ENCODE measurements around the gene GIMAP1. TPM values are rescaled to one million over a fixed set of nuclear protein-coding genes. Genes with fewer than 3 reads are reported as not detected.

Gene GIMAP1
- total and polyA plus RNA-seq, 2 of the 8 experiments (the other 6 are each of a cell fraction or from before 2014, with no cell fraction given): not detected

- no peak overlapping the region for H2AK5ac ChIP-seq (ENCODE audit: low read depth, low read length)
- H2BK20ac ChIP-seq (ENCODE audit: low read length): no peak overlapping the region
- H3K27me3 ChIP-seq (replicated peaks in 1 of 4; ENCODE audit: control insufficient read depth in 3 of 4, extremely low read depth in 1 of 4, insufficient read depth in 3 of 4, low read length in 3 of 4): peaks cover 0 to 6% (median 2%) of the 10 kb centered on the region in 4 experiments; a peak in 3 of 7 replicates
- H2AFZ ChIP-seq (ENCODE audit: low read length): no peak overlapping the region
- no peaks in the 10 kb centered on the region for H3K79me2 ChIP-seq (ENCODE audit: control insufficient read depth in 1 of 2, insufficient read depth in 2 of 2, low read length in 2 of 2)
- no peak overlapping the region for H2BK5ac ChIP-seq (ENCODE audit: low read depth, low read length)
- H2BK120ac ChIP-seq (replicated peaks; ENCODE audit: low read depth, low read length): no peak overlapping the region
- FAIRE-seq (no peak), DNase-seq (ENCODE audit: low read depth in 1 of 2, low spot score in 2 of 2) (no peak)
- no peak overlapping the region for H2BK12ac ChIP-seq (ENCODE audit: low read depth, low read length)
- no peak overlapping the region for H3K18ac ChIP-seq (ENCODE audit: extremely low read depth, low read length)
- H3K36me3 ChIP-seq (ENCODE audit: control insufficient read depth in 2 of 4, insufficient read depth in 4 of 4, low read length in 3 of 4): no peaks in the 10 kb centered on the region
- POLR2A ChIA-PET (ENCODE audit: partially characterized antibody): no interaction called here
- H3K14ac ChIP-seq (ENCODE audit: insufficient read length): no peak overlapping the region
- no peak overlapping the region for H4K91ac ChIP-seq (replicated peaks; ENCODE audit: insufficient read length, low read length)
- WGBS, 2 experiments (ENCODE audit: extremely low coverage in 1 of 2, insufficient coverage in 1 of 2, insufficient read length in 1 of 2, insufficient replicate concordance in 2 of 2, low coverage in 1 of 2, low lambda C conversion rate in 2 of 2, missing lambda C conversion rate in 1 of 2): 79% methylated on average over 1 of the region's 1 CpG; no CpG with 5 or more reads in 1 of the 2 experiments
- TF ChIP-seq CTCF (IDR thresholded peaks at IDR 0.05; ENCODE audit: control extremely low read depth in 1 of 3, insufficient read depth in 1 of 3, low read depth in 1 of 3, low read length in 3 of 3) (peak in 1 of 3 experiments; percentile 6; a peak in 1 of 4 replicates), TBP (IDR thresholded peaks at IDR 0.05; ENCODE audit: low read depth, low read length) (no peak), CBX5 (IDR thresholded peaks at IDR 0.05; ENCODE audit: low read depth, low read length) (no peak), ASH2L (IDR thresholded peaks at IDR 0.05; ENCODE audit: low read length) (no peak), RAD21 (IDR thresholded peaks at IDR 0.05 in 1 of 2, conservative IDR thresholded peaks at IDR 0.05 in 1 of 2; ENCODE audit: low read depth in 2 of 2, low read length in 2 of 2) (peak; percentile 33 to 34; a peak in 3 of 4 replicates), E2F6 (IDR thresholded peaks at IDR 0.05) (no peak), TCF12 (IDR thresholded peaks at IDR 0.05; ENCODE audit: low read depth, low read length) (no peak), ZNF274 (IDR thresholded peaks at IDR 0.05; ENCODE audit: borderline replicate concordance, extremely low read depth, low read length) (no peak)
- H3K56ac ChIP-seq (replicated peaks; ENCODE audit: insufficient read length, low read depth, low read length): no peak overlapping the region
- H3K4me3 ChIP-seq (ENCODE audit: extremely low read depth in 1 of 4, insufficient read depth in 2 of 4, low read depth in 3 of 4, low read length in 4 of 4): no peak overlapping the region
- H3K27ac ChIP-seq (ENCODE audit: low read depth, low read length): no peak overlapping the region
- H3K23ac ChIP-seq (ENCODE audit: insufficient read length): no peak overlapping the region
- H4K20me1 ChIP-seq (replicated peaks in 1 of 2; ENCODE audit: control insufficient read depth in 1 of 2, insufficient read depth in 2 of 2, low read length in 2 of 2): no peaks in the 10 kb centered on the region
- no peaks in the 10 kb centered on the region for H3K4me1 ChIP-seq (replicated peaks in 1 of 4; ENCODE audit: control insufficient read depth in 3 of 4, insufficient read depth in 4 of 4, low read length in 3 of 4)
- no peak overlapping the region for H4K5ac ChIP-seq (ENCODE audit: insufficient read length, low read depth, low read length)
- no peak overlapping the region for H4K8ac ChIP-seq (ENCODE audit: extremely low read depth, insufficient read depth, low read length)
- no peak overlapping the region for H3K9ac ChIP-seq (replicated peaks in 1 of 4; ENCODE audit: extremely low read depth in 1 of 4, low read depth in 3 of 4, low read length in 3 of 4)
- no peaks in the 10 kb centered on the region for H3K79me1 ChIP-seq (ENCODE audit: low read depth, low read length)
- no peak overlapping the region for H3K4me2 ChIP-seq (ENCODE audit: insufficient read depth in 1 of 2, low read depth in 2 of 2, low read length in 2 of 2)
- CTCF ChIA-PET (ENCODE audit: partially characterized antibody): interaction anchor here (1.2 kb wide), 1 partner anchor 311 kb away, joined by 3 read pairs; no protein-coding TSS in a partner anchor
- H2BK15ac ChIP-seq (ENCODE audit: low read length): no peak overlapping the region
- H3K9me3 ChIP-seq (ENCODE audit: insufficient read depth in 2 of 2, low read depth in 1 of 2, low read length in 1 of 2): no peaks in the 10 kb centered on the region
- H3K23me2 ChIP-seq (ENCODE audit: low read depth, low read length): no peaks in the 10 kb centered on the region
- no peak overlapping the region for H3K4ac ChIP-seq (replicated peaks; ENCODE audit: insufficient read length, low read depth, low read length)
These were observed 40.4 kb downstream of the GIMAP1 start for GRCh38 chr7:150756858-150757257.

All from H1 (cell line).